Activated naive CD4-positive, alpha-beta T cell treated with anti-CD3 and anti-CD28 coated beads, Interleukin-2, amount 10 ng/mL, durations not matched to agents 7 days and 5 days (primary cell): ENCODE measurements around the gene GPATCH1.
A peak's percentile ranks its signal among the peaks of the same experiment; 100 is the strongest.
"Not testable (repeated sequence)": the region's sequence is repeated elsewhere in the genome, so short reads cannot be mapped to it uniquely, and the experiment has no call there.

ENCODE experiments used
- CTCF ChIA-PET: fragments of 350-600 bp; sonication (Branson Sonifier 250); formaldehyde crosslinking; loops from one replicate; lab custom pipeline; 2021; ENCODE audit warnings: antibody characterized with exemption; lab: Charles Lee
- DNase-seq: peaks from one replicate; pipeline ENCODE4 v3.0.0-alpha.2; 2020
- H3K27ac Mint-ChIP-seq: one replicate; pipeline ENCODE4 v1.8.0; 2021; ENCODE audit warnings: mild to moderate bottlenecking, moderate library complexity, mixed read lengths
- H3K27me3 Mint-ChIP-seq: one replicate; pipeline ENCODE4 v1.8.0; 2021; ENCODE audit warnings: mild to moderate bottlenecking, mixed read lengths
- H3K36me3 Mint-ChIP-seq: one replicate; pipeline ENCODE4 v1.8.0; 2021; ENCODE audit warnings: mixed read lengths
- H3K4me1 Mint-ChIP-seq: one replicate; pipeline ENCODE4 v1.8.0; 2021; ENCODE audit warnings: mixed read lengths
- H3K4me3 Mint-ChIP-seq: one replicate; pipeline ENCODE4 v1.8.0; 2021; ENCODE audit warnings: mild to moderate bottlenecking, moderate library complexity, mixed read lengths
- H3K9me3 Mint-ChIP-seq: one replicate; pipeline ENCODE4 v1.8.0; 2021; ENCODE audit warnings: mixed read lengths

The GPATCH1 gene

GRCh38 chr19:33146209-33146608 lies 65.2 kb downstream of the GPATCH1 start:
- no peaks in the 10 kb centered on the region for H3K36me3 Mint-ChIP-seq
- peaks cover 4% of the 10 kb centered on the region for H3K4me1 Mint-ChIP-seq
- peaks cover 15% of the 10 kb centered on the region for H3K27me3 Mint-ChIP-seq
- no peak overlapping the region for H3K4me3 Mint-ChIP-seq
- no peak for DNase-seq
- no peaks in the 10 kb centered on the region for H3K9me3 Mint-ChIP-seq
- CTCF ChIA-PET = no interaction called here
- no peak overlapping the region for H3K27ac Mint-ChIP-seq

GRCh38 chr19:33147538-33147937 lies 66.6 kb downstream of the GPATCH1 start:
- Mint-ChIP-seq H3K4me3 (no peak overlapping the region), H3K27me3 (peaks cover 8% of the 10 kb centered on the region), H3K27ac (no peak overlapping the region), H3K36me3 (no peaks in the 10 kb centered on the region), H3K4me1 (peaks cover 4% of the 10 kb centered on the region), H3K9me3 (no peaks in the 10 kb centered on the region)
- no peak for DNase-seq
- CTCF ChIA-PET = interaction anchor here (1.1 to 1.8 kb wide), 3 partner anchors 12 to 37 kb away, joined by 3 to 7 read pairs (median 5); no protein-coding TSS in a partner anchor

DNA sequence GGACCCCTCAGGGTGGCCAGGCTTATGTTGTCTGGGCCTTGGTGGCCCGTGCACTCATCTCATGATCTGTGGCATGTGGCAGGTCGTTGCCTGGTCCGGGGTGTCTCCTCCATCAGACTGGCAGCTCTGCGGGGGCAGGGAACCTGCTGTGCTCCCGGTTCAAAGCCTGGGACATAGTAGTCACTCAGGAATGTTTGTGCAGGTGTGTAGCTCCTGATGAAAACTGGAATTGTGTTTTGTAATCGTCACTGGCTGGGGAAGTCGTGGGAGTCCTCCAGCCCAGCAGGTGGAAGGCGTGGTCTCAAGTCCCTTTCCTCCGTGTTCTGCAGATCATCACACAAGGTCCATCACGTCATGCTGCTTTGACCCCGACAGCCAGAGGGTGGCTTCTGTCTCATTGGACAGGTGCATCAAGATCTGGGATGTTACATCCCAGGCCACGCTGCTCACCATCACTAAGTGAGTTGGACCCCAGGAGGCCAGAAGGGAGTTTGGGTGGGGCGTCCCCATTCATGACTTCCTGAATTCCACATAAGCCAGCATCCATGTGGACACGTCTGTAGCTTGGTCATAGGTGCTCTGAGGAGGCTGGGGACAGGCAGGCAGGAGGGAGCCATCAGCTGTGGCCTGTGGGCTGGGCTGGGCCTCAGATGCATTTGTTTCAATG lies 70.0 kb downstream of the GPATCH1 start:
- H3K4me1 Mint-ChIP-seq = no peaks in the 10 kb centered on the region
- H3K9me3 Mint-ChIP-seq = no peaks in the 10 kb centered on the region
- H3K36me3 Mint-ChIP-seq = no peaks in the 10 kb centered on the region
- CTCF ChIA-PET = interaction anchor here (1.2 to 2.3 kb wide), 2 partner anchors 26 to 33 kb away, joined by 3 to 8 read pairs; no protein-coding TSS in a partner anchor
- no peak for DNase-seq
- H3K27ac Mint-ChIP-seq = no peak overlapping the region
- peaks cover 5% of the 10 kb centered on the region for H3K27me3 Mint-ChIP-seq
- H3K4me3 Mint-ChIP-seq = no peak overlapping the region

DNA sequence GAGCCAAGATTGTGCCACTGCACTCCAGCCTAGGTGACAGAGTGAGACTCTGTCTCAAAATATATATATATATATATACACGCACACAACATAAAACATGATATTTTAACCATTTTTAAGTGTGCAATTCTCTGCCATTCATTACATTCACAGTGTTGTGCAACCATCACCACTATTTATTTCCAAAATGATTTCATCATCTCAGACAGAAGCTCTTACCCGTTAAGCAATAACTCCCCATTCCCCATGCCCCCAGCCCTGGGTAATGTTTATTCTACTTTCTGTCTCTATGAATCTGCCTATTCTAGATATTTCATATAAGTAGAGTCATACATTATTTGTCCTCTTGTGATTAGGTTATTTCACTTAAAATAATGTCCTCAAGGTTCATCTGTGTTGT lies 71.2 kb downstream of the GPATCH1 start:
- CTCF ChIA-PET = interaction anchor here (2.3 kb wide), 1 partner anchor 25 kb away, joined by 8 read pairs; no protein-coding TSS in a partner anchor
- Mint-ChIP-seq H3K27ac (no peak overlapping the region), H3K9me3 (no peaks in the 10 kb centered on the region), H3K4me3 (no peak overlapping the region), H3K36me3 (no peaks in the 10 kb centered on the region), H3K27me3 (no peaks in the 10 kb centered on the region), H3K4me1 (no peaks in the 10 kb centered on the region)
- no peak for DNase-seq

GRCh38 chr19:33152625-33153024 lies 71.6 kb downstream of the GPATCH1 start:
- CTCF ChIA-PET = interaction anchor here (0.7 to 2.3 kb wide), 2 partner anchors 24 to 28 kb away, joined by 3 to 8 read pairs; no protein-coding TSS in a partner anchor
- not testable (repeated sequence) for DNase-seq

GRCh38 chr19:33154313-33154712 lies 73.3 kb downstream of the GPATCH1 start:
- CTCF ChIA-PET = interaction anchor here (1.0 to 1.2 kb wide), 2 partner anchors 10 to 17 kb away, joined by 3 to 5 read pairs; no protein-coding TSS in a partner anchor
- not testable (repeated sequence) for H3K27ac Mint-ChIP-seq, H3K27me3 Mint-ChIP-seq, H3K9me3 Mint-ChIP-seq, H3K4me3 Mint-ChIP-seq, H3K36me3 Mint-ChIP-seq, DNase-seq
- H3K4me1 Mint-ChIP-seq = peaks cover 15% of the 10 kb centered on the region

More at GRCh38 chr19:33152625-33153024, 71.6 kb downstream of the GPATCH1 start:
- H3K4me3 Mint-ChIP-seq, H3K27me3 Mint-ChIP-seq, H3K4me1 Mint-ChIP-seq, H3K36me3 Mint-ChIP-seq, H3K27ac Mint-ChIP-seq, H3K9me3 Mint-ChIP-seq: not testable (repeated sequence)

DNA sequence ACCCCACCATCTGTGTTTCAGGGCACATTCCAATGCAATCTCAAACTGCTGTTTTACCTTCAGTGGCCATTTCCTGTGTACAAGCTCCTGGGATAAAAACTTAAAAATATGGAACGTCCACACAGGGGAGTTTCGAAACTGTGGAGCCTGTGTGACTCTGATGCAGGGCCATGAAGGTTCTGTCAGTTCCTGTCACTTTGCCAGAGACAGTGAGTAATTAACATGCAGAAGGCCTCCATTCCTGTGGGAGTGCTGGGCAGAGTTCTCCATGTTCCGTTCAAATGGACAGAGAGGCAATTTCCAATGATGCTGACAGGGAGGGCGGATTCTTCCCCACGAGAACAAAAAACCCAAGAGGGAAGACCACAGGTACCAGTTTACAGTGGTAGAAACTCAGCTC lies 75.4 kb downstream of the GPATCH1 start:
- H3K4me3 Mint-ChIP-seq = no peak overlapping the region

DNA sequence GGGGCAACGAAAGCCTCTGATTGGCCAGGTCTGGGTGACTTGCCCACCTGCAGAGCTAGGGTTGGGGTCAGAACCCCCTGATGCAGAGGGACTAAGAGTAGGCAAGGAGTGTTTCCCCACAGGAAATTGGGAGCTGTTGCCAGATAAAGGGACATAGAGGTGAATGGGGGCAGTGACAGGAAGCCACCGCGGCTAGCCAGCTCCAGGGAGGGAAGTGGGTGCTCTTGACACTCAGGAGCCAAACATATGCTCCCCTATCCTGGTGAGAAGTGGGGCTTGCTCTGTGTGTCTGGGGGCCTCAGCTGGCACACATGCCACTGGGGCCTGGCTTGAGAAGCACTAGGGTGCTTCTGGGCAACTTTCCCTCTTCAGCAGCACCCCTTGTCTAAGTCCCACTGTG lies 76.9 kb downstream of the GPATCH1 start:
- CTCF ChIA-PET = interaction anchor here (1.1 to 4.0 kb wide), 3 partner anchors 9 to 26 kb away, joined by 3 to 22 read pairs (median 10); no protein-coding TSS in a partner anchor
- H3K27ac Mint-ChIP-seq = peak overlapping the region; percentile 72
- H3K4me3 Mint-ChIP-seq = no peak overlapping the region
- H3K27me3 Mint-ChIP-seq = no peaks in the 10 kb centered on the region
- peaks cover 43% of the 10 kb centered on the region for H3K4me1 Mint-ChIP-seq
- peaks cover 4% of the 10 kb centered on the region for H3K36me3 Mint-ChIP-seq
- H3K9me3 Mint-ChIP-seq = no peaks in the 10 kb centered on the region
- no peak for DNase-seq

More for the DNA sequence above, 75.4 kb downstream of the GPATCH1 start:
- H3K27me3 Mint-ChIP-seq = no peaks in the 10 kb centered on the region
- H3K36me3 Mint-ChIP-seq = peaks cover 4% of the 10 kb centered on the region
- H3K4me1 Mint-ChIP-seq = peaks cover 36% of the 10 kb centered on the region
- CTCF ChIA-PET = interaction anchor here (1.2 kb wide), 1 partner anchor 28 kb away, joined by 6 read pairs; no protein-coding TSS in a partner anchor
- H3K27ac Mint-ChIP-seq = no peak overlapping the region
- no peaks in the 10 kb centered on the region for H3K9me3 Mint-ChIP-seq
- DNase-seq = no peak

- Mint-ChIP-seq H3K27ac (no peak overlapping the region), H3K4me1 (peaks cover 43% of the 10 kb centered on the region), H3K36me3 (peaks cover 4% of the 10 kb centered on the region), H3K9me3 (no peaks in the 10 kb centered on the region), H3K4me3 (no peak overlapping the region), H3K27me3 (no peaks in the 10 kb centered on the region)
- no peak for DNase-seq
- CTCF ChIA-PET = interaction anchor here (1.1 to 4.0 kb wide), 6 partner anchors 8 to 26 kb away, joined by 3 to 22 read pairs (median 8); no protein-coding TSS in a partner anchor
These were observed 77.4 kb downstream of the GPATCH1 start for GRCh38 chr19:33158365-33158764.

- peak overlapping the region; percentile 76 for H3K27ac Mint-ChIP-seq
- CTCF ChIA-PET = interaction anchor here (1.4 to 4.0 kb wide), 5 partner anchors 12 to 25 kb away, joined by 3 to 22 read pairs (median 10); no protein-coding TSS in a partner anchor
- no peaks in the 10 kb centered on the region for H3K27me3 Mint-ChIP-seq
- H3K9me3 Mint-ChIP-seq = no peaks in the 10 kb centered on the region
- peaks cover 43% of the 10 kb centered on the region for H3K4me1 Mint-ChIP-seq
- DNase-seq = no peak
- H3K4me3 Mint-ChIP-seq = no peak overlapping the region
- H3K36me3 Mint-ChIP-seq = peaks cover 4% of the 10 kb centered on the region
These were observed 78.2 kb downstream of the GPATCH1 start for GRCh38 chr19:33159149-33159548.

GRCh38 chr19:33159893-33160292 lies 78.9 kb downstream of the GPATCH1 start:
- Mint-ChIP-seq H3K36me3 (peaks cover 4% of the 10 kb centered on the region), H3K4me1 (peaks cover 43% of the 10 kb centered on the region), H3K27me3 (no peaks in the 10 kb centered on the region), H3K9me3 (no peaks in the 10 kb centered on the region), H3K4me3 (no peak overlapping the region), H3K27ac (peak overlapping the region; percentile 89)
- CTCF ChIA-PET = interaction anchor here (0.9 to 4.0 kb wide), 8 partner anchors 11 to 31 kb away, joined by 3 to 22 read pairs (median 5); no protein-coding TSS in a partner anchor
- no peak for DNase-seq

- peaks cover 4% of the 10 kb centered on the region for H3K36me3 Mint-ChIP-seq
- no peak overlapping the region for H3K4me3 Mint-ChIP-seq
- H3K4me1 Mint-ChIP-seq = peaks cover 43% of the 10 kb centered on the region
- DNase-seq = no peak
- H3K27me3 Mint-ChIP-seq = no peaks in the 10 kb centered on the region
- H3K9me3 Mint-ChIP-seq = no peaks in the 10 kb centered on the region
- H3K27ac Mint-ChIP-seq = peak overlapping the region; percentile 89
- CTCF ChIA-PET = interaction anchor here (1.0 to 4.0 kb wide), 5 partner anchors 13 to 23 kb away, joined by 3 to 22 read pairs (median 5); no protein-coding TSS in a partner anchor
These were observed 80.2 kb downstream of the GPATCH1 start for GRCh38 chr19:33161201-33161600.

DNA sequence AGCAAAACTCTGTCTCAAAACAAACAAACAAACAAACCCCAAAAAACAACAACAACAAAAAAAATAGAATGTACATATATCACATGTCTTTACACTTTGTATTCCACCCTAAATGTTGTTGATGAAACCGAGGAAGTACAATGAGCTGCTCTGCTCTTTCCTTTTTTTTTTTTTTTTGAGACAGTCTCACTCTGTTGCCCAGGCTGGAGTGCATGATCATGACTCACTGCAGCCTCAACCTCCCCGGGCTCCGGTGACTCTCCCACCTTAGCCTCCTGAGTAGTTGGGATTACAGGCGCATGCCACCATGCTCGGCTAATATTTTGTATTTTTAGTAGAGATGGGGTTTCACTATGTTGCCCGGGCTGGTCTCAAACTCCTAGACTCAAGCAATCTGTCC lies 82.5 kb downstream of the GPATCH1 start:
- H3K36me3 Mint-ChIP-seq = peaks cover 6% of the 10 kb centered on the region
- peaks cover 9% of the 10 kb centered on the region for H3K9me3 Mint-ChIP-seq
- H3K27me3 Mint-ChIP-seq = peaks cover 7% of the 10 kb centered on the region
- DNase-seq = no peak
- H3K4me1 Mint-ChIP-seq = peaks cover 34% of the 10 kb centered on the region
- no peak overlapping the region for H3K4me3 Mint-ChIP-seq
- CTCF ChIA-PET = interaction anchor here (1.0 kb wide), 1 partner anchor 12 kb away, joined by 5 read pairs; no protein-coding TSS in a partner anchor
- no peak overlapping the region for H3K27ac Mint-ChIP-seq

- CTCF ChIA-PET = interaction anchor here (1.2 kb wide), 1 partner anchor 8 kb away, joined by 3 read pairs; no protein-coding TSS in a partner anchor
These were observed 85.1 kb downstream of the GPATCH1 start for GRCh38 chr19:33166037-33166436.

More at GRCh38 chr19:33166037-33166436, 85.1 kb downstream of the GPATCH1 start:
- DNase-seq, H3K4me3 Mint-ChIP-seq, H3K36me3 Mint-ChIP-seq, H3K27me3 Mint-ChIP-seq, H3K27ac Mint-ChIP-seq: not testable (repeated sequence)
- Mint-ChIP-seq H3K4me1 (peaks cover 10% of the 10 kb centered on the region), H3K9me3 (peaks cover 17% of the 10 kb centered on the region)
